Tibial nerve (tissue), 4 donors: Measurements from ENCODE around the gene OBSCN.

Experiments
- EP300 ChIP-seq, 2 donors: sonication (generic); formaldehyde crosslinking; IDR thresholded peaks; one replicate each; pipeline ENCODE4 v1.6.1; 2017; ENCODE audit warnings: antibody characterized with exemption in 2 of 2, mild to moderate bottlenecking in 1 of 2
- POLR2A ChIP-seq, 2 donors: fragments of 450-650 bp; IDR thresholded peaks; one replicate each; pipeline ENCODE4 v1.6.1; 2017; ENCODE audit warnings: antibody characterized with exemption in 2 of 2, mild to moderate bottlenecking in 2 of 2, moderate library complexity in 2 of 2
- TF ChIP-seq, protein P1 (sequence below), 5 experiments: fragments of 200-600 bp in 3 of 5; fragments of 450-650 bp in 2 of 5; sonication (generic) in 3 of 5; IDR thresholded peaks; one replicate each; pipeline ENCODE4 v1.5.1; 2016 to 2019; ENCODE audit warnings: antibody characterized with exemption in 5 of 5, mild to moderate bottlenecking in 3 of 5, moderate library complexity in 2 of 5

- TF ChIP-seq, protein P1, sequence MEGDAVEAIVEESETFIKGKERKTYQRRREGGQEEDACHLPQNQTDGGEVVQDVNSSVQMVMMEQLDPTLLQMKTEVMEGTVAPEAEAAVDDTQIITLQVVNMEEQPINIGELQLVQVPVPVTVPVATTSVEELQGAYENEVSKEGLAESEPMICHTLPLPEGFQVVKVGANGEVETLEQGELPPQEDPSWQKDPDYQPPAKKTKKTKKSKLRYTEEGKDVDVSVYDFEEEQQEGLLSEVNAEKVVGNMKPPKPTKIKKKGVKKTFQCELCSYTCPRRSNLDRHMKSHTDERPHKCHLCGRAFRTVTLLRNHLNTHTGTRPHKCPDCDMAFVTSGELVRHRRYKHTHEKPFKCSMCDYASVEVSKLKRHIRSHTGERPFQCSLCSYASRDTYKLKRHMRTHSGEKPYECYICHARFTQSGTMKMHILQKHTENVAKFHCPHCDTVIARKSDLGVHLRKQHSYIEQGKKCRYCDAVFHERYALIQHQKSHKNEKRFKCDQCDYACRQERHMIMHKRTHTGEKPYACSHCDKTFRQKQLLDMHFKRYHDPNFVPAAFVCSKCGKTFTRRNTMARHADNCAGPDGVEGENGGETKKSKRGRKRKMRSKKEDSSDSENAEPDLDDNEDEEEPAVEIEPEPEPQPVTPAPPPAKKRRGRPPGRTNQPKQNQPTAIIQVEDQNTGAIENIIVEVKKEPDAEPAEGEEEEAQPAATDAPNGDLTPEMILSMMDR (IDR thresholded peaks at IDR 0.05), result no peak
- TF ChIP-seq POLR2A (IDR thresholded peaks at IDR 0.05) (no peak), EP300 (IDR thresholded peaks at IDR 0.05) (no peak)
Observed at GRCh38 chr1:228376262-228376628, 168.4 kb downstream of the OBSCN start.
